ENCODE measurements around the gene OR6M1.

The OR6M1 gene

DNA sequence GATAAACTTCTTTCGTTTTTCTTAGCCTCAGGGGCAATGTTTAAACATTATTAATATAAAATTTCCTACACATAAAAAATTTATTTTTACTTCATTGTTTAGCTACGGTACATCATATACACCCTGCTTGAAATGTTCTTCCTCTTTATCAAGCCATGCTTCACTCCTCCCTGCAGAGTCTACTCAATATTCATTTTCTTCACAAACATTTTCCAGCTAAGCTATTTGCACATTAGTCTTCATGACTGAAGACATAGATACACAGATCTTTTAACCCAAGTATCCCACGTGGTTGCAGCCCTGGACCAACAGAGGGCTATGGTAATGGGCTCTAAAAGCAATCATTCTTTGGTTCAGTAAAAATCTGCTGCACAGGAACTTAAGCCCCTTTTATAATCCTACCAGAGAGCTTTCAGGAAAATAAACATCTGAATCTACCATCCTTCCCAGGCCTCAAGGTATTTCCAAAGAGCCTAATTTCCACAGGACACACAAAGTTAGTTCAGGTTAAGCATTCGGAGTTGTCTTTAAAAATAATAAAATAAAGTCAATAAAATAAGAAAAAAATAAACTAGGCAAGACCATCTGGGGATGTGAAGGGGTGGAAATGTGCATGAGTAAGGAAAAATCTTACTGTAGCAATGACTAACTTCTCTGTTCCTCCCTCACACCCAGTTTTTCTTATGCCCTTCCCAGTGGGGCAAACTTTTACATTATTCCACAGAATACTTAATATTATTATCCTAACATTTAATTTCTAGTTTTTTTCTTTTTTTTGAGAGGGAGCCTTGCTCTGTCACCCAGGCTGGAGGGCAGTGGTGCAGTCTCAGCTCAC, 30.2 kb downstream of the OR6M1 start:
- DNase-seq = no peak

DNA sequence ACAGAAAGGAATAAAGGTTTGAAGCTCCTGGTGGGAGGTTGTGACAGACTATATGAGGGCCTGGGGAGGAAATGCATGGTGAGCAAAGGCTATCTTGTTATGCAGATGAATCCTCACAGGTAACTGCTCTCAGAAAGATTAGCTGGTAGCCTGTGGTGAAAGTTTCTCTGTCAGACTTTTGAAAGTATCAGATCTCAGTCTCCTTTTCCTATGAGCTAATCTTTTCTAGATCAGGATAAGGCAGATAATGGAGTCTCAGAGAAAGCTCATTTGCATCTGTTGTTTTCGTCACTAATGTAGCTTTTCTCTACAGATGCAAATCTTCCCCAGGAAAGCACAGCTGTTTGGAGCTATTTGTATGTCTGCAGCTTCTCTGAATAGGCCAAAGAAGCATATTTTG, 30.9 kb downstream of the OR6M1 start:
- no peak for DNase-seq

GRCh38 chr11:123773959-123774358, 32.2 kb downstream of the OR6M1 start:
- no peak for DNase-seq

GRCh38 chr11:123773026-123773425, 33.1 kb downstream of the OR6M1 start:
- DNase-seq = no peak

DNA sequence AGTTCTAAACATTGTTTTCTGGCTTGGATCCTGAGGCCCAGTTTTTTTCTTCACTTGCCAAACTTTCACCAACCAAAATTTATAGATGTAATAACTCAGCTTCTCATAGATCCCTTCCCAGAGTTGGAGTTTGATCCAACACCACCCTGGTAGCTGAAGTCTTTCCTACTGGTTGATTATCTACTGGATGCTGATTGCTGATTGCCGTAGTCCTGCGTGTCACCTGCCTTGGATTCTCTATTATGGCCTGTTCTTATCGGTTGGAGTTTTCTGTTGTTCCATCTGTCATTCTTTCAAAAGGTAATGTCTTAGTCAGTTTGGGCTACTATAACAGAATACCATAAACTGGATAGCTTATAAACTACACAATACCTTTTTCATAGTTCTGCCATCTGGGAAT, 34.5 kb downstream of the OR6M1 start:
- no peak for DNase-seq

- no peak for DNase-seq
These were observed 35.4 kb downstream of the OR6M1 start for GRCh38 chr11:123770712-123771111.

- no peak for DNase-seq
These were observed 40.5 kb downstream of the OR6M1 start for GRCh38 chr11:123765601-123766000.

DNA sequence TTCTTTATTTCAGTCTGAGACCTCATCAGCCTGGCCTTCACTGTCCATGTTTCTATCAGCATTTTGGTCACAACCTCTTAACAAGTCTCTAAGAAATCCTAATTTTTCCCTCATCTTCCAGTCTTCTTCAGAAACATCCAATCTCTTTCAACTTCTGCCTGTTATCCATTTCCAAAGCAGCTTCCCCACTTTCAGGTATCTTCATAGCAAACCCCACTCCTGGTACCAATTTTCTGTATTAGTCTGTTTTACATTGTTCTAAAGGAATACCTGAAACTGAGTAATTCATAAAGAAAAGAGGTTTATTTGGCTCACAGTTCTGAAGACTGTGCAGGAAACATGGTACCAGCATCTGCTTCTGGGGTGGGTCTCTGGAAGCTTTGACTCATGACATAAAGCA, 43.7 kb downstream of the OR6M1 start:
- DNase-seq = no peak

DNA sequence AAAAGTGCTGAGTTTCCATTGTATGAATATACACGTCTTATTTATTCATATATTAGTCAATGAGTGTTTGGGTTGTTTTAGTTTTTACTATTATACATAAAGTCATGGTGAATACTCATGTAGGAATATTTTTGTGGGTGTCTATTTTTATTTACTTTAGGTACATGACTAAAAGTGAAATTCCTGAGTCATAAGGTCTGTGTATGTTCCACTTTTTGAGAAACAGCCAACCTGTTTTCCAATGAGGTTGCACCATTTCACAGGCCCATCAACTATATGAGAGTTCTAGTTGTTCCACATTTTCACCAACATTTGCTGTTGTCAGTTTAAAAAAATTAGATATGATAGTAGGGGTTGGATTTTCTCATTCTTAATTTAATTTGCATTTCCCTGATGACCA, 45.3 kb downstream of the OR6M1 start:
- no peak for DNase-seq

- DNase-seq = no peak
These were observed 48.2 kb downstream of the OR6M1 start for GRCh38 chr11:123757976-123758375.

DNA sequence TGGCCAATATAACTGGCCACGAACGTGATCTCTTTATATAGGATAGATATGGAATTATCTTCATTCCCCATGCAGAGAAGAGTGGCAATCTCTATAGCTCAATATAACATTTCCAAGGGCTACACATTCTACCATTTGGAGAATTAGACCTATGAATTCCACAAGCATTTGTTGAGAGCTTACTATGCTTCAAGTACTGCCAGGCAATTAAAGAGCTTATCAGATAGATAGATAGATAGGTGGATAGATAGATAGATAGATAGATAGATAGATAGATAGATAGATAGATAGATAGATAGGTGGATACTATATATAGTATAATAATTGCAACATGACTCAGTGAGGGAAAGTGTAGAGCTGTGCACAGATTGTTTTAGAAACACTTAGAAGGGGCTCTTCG, 50.3 kb downstream of the OR6M1 start:
- no peak for DNase-seq

Data from anterior cingulate cortex (tissue), 58 donors.